EH (cell line): ENCODE results near the gene ZBTB5.
"Not testable (repeated sequence)": the region's sequence is repeated elsewhere in the genome, so short reads cannot be mapped to it uniquely, and the experiment has no call there.

Source experiments
- DNase-seq: peaks from one replicate; pipeline ENCODE4 v3.0.0-alpha.2; 2015; ENCODE audit warnings: low read depth

ZBTB5 gene, protein sequence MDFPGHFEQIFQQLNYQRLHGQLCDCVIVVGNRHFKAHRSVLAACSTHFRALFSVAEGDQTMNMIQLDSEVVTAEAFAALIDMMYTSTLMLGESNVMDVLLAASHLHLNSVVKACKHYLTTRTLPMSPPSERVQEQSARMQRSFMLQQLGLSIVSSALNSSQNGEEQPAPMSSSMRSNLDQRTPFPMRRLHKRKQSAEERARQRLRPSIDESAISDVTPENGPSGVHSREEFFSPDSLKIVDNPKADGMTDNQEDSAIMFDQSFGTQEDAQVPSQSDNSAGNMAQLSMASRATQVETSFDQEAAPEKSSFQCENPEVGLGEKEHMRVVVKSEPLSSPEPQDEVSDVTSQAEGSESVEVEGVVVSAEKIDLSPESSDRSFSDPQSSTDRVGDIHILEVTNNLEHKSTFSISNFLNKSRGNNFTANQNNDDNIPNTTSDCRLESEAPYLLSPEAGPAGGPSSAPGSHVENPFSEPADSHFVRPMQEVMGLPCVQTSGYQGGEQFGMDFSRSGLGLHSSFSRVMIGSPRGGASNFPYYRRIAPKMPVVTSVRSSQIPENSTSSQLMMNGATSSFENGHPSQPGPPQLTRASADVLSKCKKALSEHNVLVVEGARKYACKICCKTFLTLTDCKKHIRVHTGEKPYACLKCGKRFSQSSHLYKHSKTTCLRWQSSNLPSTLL

DNA sequence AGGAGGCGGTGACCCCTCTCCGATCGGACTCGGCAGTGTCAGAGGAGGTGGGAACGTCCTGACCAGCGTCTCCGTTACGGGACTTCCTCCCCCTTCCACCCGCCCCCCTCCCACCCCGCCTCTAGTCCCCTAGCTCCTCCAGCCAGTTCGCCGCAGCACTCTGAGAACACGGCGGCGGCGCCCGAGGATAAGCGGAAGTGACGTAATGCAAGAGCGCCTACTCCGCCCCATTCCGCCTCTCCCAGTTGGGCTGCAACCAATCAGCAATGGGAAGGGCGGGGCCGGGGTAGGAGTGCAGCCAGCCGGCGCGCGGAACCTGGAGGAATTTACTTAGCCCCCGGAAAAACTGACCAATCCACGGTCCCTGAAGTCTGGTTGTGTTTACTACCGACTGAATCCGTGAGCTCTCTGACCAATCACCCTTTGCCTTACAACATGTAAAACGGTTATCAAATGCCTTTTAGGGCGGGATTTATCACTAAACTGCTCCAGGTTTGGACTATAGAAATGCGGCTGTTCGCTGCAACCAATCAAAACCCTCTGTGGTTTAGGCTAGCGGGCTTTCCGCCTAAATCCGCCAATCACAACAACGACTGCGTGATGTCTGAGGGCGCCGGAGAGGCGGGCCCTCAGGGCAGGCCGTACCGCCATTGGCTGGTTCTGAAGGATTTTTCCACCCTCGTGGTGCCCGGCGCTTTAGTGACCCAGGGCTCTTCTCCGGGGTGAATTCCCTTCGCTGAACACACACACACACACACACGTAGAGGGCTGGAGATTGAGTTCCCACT is at the start of gene ZBTB5:
ZBTB5 (minus strand) TSS at position 202 of the 788 bp plus-strand sequence. CDS start 22,899 bp downstream, outside the sequence.
- DNase-seq: peak; percentile 100

DNA sequence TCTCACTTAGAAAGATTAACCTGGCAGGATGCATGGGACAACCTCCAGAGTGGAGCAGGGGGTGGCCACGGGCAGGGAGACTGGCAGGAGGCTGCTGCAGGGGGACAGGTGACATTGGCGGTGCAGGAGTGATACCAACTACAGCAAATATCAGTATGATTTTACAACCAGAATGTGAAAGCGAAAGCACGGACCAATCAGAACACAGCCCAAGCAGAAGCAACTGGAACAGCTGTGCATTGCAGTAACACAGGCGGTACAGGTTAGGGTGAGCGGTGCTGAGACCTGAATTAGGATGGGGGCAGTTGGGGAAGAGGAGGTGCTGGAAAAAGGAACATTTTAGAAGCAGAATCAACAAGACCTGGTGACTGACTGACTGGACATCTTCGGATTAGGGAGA is 49.7 kb upstream of the ZBTB5 start:
- DNase-seq: no peak

DNA sequence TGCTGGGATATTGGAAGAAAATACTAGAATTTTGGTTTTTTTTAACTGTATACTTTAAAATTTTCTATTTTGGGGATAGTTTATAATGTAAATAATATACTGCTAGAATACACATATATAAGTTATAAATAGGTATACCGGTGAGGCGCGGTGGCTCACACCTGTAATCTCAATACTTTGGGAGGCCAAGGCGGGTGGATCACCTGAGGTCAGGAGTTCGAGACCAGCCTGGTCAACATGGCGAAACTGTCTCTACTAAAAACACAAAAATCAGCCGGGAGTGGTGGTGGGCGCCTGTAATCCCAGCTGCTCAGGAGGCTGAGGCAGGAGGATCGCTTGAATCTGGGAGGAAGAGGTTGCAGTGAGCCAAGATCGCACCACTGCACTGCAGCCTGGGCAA is 49.2 kb upstream of the ZBTB5 start:
- not testable (repeated sequence) for DNase-seq

DNA sequence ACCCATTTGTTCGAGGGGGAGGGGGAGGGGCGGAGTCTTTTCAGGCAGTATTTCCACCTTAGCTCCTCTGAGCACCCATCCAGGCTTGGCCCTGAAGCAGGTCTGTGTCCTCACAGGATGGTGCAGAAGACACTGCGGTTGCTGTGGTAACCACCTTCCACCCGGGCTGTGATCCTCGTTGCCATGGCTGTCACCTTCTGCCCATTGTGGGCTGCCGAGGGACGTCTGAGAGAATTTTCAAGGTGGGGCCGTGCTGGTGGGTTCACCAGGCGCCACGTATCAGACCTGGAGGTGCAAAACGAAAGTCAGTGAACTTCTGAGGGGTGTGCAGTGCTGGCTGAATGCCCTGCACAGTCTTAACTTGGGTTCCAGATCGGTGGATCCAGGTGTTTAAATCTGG is 47.2 kb upstream of the ZBTB5 start:
- no peak for DNase-seq

DNA sequence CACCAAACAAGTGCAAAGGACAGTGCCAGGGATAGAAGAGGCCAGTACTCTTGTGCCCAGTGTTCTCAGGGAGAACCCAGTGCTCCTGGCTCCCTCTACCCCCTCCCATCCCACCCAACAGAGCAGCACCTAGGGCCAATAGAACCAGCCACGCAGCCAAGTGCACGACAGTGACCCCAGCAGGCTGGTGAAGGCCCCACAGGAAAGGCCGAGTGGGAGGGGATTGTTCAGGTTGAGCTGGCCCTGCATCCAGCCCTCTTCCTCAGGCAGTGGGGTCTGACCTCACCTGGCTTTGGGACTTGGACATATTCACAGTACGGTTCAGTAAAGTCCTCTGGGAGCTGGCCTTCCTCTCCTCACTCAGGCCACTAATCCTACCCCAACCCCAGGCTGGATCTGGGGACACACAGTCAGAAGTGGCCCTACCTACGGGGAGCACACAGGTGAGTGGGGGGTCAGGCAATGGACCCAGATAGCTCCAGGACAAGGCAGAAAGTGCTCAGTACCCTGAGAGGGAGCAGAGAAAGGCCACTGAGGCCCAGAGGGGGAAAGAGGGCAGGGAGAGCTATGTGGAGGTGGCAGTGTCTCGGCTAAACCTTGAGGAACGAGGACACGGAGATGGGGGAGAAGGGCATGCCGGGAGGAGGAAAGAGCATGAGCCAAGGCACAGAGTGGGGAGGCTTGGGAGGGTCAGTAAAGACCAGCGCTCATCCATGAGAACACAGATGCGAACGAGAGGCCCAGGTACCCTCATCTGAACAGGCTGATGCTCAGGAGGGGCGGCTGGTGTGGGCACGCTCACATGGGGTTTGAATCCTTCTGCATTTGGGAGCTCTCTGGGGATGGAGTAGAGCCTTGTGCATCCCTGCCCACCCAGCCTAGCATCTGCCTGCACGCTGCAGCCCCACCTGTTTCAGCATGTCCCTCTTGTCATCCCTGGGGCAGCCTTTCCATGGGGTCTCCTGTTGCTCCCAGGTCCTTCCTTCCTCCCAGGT is 46.1 kb upstream of the ZBTB5 start:
- no peak for DNase-seq

DNA sequence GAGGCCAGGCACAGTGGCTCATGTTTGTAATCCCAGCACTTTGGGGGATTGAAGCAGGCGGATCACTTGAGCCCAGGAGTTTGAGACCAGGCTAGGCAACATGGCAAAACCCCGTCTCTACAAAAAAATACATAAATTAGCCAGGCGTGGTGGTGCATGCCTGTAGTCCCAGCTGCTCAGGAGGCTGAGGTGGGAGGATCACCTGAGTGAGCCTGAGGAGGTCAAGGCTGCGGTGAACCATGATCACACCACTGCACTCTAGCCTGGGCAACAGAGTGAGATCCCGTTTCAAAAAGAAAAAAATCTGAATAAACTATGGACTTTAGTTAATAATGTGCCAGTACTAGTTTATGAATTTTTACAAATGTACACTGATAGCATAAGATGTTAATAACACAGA is 44.8 kb upstream of the ZBTB5 start:
- not testable (repeated sequence) for DNase-seq

DNA sequence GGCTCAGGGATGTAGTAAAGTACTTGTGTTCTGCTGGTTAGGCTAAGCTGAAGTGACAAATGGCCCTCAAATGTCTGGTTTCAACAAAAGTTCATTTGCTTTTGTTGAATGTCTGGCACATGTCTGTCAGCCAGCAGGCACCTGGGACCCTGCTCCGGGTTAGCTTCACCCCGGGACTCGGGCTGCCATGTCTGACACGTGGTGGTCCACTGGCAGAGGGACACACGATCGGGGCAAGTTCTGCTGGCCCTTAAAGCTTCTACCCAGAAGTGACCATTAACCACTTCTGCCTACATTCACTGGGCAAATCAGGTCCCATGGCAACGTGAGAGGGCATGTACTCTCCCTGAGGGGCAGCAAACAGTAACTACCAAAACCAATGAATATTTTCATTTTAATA is 44.3 kb upstream of the ZBTB5 start:
- DNase-seq: no peak

DNA sequence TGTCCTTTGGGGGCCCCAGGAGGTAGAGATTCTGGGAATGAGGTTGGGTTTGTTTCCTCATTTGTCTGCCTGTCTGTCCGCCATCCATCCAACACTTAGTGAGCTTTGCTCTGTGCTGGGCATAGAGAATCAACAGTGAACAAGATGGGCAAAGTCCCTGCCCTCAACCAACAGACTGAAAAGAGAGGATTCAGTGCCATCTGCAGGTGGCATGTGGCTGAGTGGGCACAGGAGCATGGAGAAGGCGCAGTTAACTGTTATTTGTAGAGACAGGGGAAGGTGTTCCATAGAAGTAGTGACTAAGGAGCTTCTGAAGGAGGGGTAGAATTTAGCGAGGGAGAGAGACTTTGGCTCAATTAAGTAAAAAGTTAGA is 43.6 kb upstream of the ZBTB5 start:
- DNase-seq: no peak

DNA sequence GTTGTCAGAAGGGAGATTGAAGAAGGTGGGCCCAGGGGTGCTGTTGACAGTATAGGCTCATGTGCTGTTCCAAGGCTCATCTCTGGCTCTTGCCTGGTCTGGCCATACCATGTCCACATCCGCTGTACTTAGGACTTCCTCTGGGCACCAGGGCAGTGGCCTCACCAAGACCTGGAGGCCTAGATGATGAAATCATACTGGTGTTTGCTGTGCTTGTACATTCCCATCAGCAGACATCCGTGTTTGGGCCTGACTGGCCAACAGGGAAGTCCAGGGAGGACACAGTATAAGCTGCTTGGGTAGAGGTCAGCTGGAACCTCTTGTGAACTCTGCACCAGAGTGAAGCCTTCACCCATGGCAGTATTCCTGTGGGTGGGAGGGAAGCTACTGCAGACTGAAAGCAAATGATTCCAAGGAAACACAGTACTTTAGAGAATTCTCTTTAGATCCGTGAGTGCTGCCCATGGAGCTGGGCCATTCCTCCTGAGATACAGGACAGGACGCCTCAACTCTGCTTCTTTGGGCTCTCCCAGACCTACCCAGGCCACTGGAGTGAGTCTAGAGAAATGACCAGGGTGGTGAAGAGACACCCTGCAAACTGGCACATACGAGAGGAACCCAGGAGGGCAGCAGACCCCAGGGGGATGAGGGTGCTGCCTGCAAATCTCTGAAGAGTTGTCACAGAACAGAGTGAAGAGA is 43.0 kb upstream of the ZBTB5 start:
- no peak for DNase-seq

DNA sequence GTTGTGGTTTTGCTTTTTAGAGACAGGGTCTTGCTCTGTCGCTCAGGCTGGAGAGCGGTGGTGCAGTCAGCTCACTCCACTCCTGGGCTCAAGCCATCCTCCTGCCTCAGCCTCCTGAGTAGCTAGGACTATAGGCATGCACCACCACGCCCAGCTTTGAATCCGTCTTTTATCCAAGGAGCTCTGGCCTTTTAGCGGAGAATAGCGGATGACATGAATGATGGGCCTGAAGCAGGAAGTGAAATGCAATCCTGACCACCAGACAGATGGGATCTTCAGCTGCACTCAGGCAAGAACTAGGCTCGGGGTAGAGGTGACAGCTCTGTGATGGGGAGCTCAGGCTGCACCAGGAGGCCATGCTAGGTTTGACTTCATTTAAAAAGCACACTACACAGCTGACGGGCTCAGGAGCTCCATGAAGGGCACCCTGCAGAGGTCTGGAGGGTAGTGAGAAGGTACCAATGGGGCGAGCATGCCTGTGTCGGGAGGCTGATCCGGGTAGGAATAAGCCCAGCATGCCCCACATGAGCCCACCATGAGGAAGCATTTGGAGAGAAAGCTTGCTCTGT is 42.4 kb upstream of the ZBTB5 start:
- no peak for DNase-seq

DNA sequence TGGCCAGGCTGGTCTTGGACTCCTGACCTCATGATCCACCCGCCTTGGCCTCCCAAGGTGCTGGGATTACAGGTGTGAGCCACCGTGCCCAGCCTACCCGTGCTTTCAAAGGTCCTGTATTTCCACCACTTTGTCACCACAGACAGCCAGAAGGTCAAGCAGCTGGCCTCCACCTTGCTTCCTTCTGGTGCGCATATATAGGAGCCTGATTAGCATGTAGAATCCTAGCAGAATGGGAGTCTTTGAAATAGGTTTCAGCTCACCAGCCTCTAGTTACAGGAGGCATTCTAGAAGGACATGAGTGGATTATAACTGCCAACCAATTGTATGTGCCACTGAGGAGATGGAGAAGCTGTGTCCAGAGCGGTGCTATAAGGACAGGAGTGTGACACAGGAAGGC is 39.4 kb upstream of the ZBTB5 start:
- DNase-seq: no peak

DNA sequence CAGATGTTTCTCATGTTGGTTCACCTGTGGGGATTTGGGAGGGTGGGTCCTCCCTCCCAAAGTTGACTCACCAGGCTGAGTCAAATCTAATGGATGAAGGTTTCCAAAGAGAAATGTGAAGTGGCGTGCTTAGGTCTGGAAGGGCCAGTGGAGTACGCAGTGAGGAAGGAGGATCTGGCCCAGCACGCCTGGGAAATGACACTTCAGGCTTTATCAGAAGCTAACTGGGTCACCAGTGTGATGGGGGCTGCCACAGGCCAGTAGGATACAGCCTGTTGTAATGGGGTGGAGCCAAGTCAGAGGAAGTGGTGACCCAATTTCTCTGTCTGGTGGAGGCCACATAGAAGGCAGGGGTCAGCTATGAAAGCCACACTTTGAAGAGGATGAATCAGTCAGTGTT is 38.5 kb upstream of the ZBTB5 start:
- peak; percentile 17 for DNase-seq

DNA sequence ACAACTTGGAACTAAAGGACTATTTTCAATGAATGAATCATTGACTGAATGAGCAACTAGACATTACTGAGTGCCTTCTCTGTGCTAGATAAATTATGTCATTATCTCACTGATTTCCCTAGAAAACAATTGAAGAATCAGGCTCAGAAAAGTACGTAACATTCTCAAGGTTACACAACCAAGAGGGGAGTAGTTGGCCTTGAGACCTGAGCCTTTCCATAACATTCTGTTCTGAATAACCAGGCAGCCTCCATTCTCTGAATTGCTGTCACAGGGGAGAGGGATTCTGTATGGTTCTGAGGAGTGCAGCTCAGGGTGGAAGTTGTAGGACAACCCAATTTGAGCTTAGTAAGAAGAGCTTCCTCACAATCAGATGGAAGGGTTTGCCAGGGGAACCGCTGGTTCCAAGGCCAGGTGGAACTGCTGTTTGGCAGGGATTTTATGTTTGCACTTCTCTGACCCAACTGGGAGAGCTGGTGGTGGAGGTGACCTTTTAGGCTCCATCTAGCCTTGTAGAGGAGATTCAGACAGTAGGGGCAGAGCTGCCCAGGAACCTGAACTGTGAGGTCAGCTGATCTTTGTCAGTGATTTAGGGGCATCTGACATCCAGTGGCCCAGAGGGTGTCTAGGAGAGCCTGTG is 36.8 kb upstream of the ZBTB5 start:
- DNase-seq: no peak

DNA sequence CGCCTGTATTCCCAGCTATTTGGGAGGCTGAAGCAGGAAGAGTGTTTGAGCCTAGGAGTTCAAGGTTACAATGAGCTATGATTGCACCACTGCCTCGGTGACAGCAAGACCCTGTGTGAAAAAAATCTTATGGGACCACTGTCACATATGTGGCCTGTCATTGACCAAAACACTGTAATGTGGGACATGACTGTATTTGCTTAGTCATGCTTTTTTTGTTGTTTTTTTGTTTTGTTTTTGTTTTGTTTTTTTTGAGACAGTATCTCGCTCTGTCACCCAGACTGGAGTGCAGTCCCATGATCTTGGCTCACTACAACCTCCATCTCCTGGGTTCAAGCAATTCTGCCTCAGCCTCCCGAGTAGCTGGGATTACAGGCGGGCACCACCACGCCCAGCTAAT is 34.0 kb upstream of the ZBTB5 start:
- DNase-seq: no peak

DNA sequence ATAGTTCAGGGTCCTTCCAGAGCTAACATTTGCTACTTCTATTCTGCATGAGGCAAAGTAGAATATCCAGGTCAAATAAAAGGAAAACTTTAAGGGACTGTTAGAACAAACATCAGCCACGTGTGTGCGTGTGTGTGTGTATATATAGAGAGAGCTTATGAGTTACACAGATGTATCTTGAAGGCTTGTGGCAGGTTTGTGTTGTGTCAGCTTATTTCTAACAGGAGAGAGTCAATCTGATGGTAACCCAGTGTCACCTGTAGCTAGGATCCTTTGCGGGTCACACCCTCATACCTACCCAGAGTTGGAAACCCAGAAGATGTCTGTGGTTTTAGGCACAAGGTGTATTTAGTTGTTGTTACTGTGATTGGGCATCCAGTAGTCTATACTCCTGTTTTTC is 33.2 kb upstream of the ZBTB5 start:
- no peak for DNase-seq

DNA sequence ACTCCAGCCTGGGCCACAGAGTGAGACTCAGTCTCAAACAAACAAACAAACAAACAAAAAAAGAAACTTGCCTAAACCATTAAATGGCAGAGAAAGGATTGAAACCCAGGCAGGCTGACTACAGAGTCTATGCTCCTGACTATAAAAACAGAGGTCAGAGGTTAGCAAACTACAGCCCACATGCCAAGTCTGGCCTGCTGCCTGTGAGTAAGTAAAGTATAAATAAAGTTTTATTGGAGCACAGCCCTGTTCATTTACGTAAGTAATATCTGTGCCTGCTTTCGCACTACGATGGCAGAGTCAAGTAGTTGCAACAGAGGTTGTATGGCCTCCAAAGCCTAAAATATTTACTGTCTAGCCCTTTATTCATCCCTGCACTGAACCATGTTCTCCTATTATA is 32.1 kb upstream of the ZBTB5 start:
- DNase-seq: no peak

DNA sequence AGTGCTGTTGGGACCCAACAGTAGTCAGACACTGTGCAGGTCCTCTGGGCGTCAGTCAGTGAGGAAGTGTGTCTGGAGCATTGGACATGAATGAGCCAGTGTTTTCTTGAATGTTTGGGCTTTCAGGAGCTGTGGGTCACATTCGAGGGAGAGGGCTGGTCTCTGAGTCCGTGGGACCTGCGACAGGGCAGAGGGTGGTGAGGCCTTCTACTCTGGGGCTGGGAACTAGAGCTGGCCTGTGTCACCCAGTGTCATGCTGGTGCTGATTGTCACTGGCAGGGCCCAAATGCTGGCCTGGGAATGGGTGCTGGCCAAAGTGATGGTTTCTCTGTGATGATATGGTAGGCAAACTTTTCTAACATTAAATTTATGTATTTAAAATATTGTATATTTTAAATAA is 30.8 kb upstream of the ZBTB5 start:
- DNase-seq: no peak

DNA sequence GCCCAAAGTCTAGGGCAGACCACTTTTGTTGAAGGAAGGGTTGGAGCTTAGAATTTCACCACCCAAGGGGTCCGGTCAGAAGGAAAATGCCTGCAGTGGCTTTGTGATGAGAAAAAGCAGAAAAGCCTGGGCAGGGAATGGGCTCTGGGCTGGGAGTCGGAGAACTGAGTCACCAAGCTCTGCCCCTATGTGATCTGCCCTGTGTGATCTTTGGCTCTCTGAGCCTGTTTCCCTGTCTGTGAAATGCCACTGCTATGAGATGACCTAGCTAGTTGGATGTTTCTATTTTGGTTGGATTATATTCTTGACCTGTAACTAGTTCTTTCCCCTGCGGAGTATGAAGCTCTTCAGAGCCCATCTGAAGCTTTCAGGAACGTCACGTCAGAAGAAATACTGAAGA is 30.3 kb upstream of the ZBTB5 start:
- DNase-seq: no peak

DNA sequence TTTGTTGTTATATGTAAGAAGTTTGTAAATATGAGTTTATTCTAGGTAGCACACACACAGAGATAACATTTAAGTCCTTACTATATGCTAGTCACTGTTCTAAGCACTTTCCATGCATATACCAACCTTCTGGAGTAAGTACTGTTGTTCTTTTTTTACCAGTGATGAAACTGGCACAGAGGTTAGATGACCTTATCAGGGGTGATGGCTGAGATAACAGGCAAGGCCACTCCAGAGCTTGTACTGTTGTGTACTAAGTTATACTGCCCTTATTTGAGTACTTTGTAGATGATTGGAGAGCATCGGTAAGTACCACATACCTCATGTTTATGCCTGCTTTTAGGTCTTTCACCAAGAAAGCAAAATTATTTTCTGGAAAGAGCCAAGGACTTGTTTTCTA is 26.7 kb upstream of the ZBTB5 start:
- no peak for DNase-seq
